Measurements from ENCODE around the gene FAM210B.
"Not testable (repeated sequence)": the region's sequence is repeated elsewhere in the genome, so short reads cannot be mapped to it uniquely, and the experiment has no call there.

The FAM210B gene

GRCh38 chr20:56393653-56394052, 34.9 kb downstream of the FAM210B start:
- no peak for DNase-seq

- DNase-seq = no peak
Measured at GRCh38 chr20:56395166-56395565, 36.4 kb downstream of the FAM210B start.

- DNase-seq = peak; percentile 63 to 74
Measured at GRCh38 chr20:56400001-56400640, 41.3 kb downstream of the FAM210B start.

- no peak for DNase-seq
Measured at GRCh38 chr20:56403465-56403864, 44.7 kb downstream of the FAM210B start.

GRCh38 chr20:56405356-56405755, 46.6 kb downstream of the FAM210B start:
- not testable (repeated sequence) for DNase-seq

- no peak for DNase-seq
Measured at GRCh38 chr20:56406910-56407309, 48.1 kb downstream of the FAM210B start.

GRCh38 chr20:56409521-56409920, 50.7 kb downstream of the FAM210B start:
- DNase-seq = no peak

GRCh38 chr20:56409956-56410355, 51.2 kb downstream of the FAM210B start:
- no peak for DNase-seq

- DNase-seq = not testable (repeated sequence)
Measured at GRCh38 chr20:56411287-56411686, 52.5 kb downstream of the FAM210B start.

- DNase-seq = peak in 1 of 2 donors; percentile 27
Measured at GRCh38 chr20:56411759-56412472, 53.1 kb downstream of the FAM210B start, which contains the start of gene CASS4. Gene CASS4, plus strand, starts transcription at chr20:56412260. Its CDS starts 199 bp downstream, at chr20:56412459.

- DNase-seq = no peak
Measured at GRCh38 chr20:56412473-56412790, 53.7 kb downstream of the FAM210B start.

GRCh38 chr20:56412949-56413348, 54.2 kb downstream of the FAM210B start:
- DNase-seq = no peak

GRCh38 chr20:56414842-56415765, 56.3 kb downstream of the FAM210B start:
- peak; percentile 71 to 72 for DNase-seq

GRCh38 chr20:56417402-56417801, 58.6 kb downstream of the FAM210B start:
- no peak for DNase-seq

- DNase-seq = no peak
Measured at GRCh38 chr20:56417911-56418310, 59.1 kb downstream of the FAM210B start.

Data from activated CD4-positive, alpha-beta T cell treated with anti-CD3 and anti-CD28 coated beads for 4 hours (primary cell).